ENCODE data around the gene PTPRM. TPM values are rescaled to one million over a fixed set of nuclear protein-coding genes. Genes with fewer than 3 reads are reported as not detected.

PTPRM gene
- total RNA-seq, 2 donors from 2014 or later, result 12.3 to 15.9 TPM

DNA sequence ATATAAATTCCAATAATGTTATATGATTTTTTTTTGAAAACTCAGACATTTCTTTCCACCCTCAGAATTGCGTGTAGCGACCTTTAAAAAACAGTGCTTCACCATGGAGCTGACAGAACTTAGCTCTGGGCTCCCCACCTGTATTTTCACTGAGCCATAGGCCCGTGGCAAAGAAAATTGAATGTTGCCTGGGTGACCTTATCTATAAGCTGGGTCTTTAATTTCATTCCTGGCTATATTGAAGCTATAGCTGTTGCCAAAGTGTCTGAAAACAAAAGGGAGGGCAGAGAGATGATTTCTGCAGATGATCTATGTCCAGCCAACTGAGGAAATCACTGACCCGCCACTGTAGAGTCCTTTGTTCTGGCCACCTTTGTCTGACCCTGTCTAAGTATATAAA, 411.7 kb downstream of the PTPRM start:
- no peak for DNase-seq
- intact Hi-C loops (cut with DNase I, micrococcal nuclease), result no loop called here
- no peak for ATAC-seq

GRCh38 chr18:7979714-7980113, 412.6 kb downstream of the PTPRM start:
- intact Hi-C loops (cut with DNase I, micrococcal nuclease), result no loop called here
- ATAC-seq, result no peak
- no peak for DNase-seq

DNA sequence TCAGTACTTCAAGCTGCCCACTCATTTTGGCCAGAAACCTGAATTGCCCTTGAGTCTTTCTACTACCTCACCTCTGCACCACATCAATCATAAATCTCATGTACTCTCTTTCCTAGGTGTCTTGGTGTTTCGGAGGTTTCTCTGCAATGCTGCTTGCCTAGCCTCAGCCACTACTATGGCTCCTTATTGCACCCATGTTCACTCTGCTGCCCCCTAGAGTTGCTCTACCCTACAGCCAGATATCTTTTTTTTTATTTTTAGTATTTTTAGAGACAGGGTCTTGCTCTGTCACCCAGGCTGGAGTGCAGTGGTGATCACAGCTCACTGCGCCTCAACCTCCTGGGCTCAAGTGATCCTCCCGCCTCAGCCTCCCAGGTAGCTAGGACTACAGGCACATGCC, 413.0 kb downstream of the PTPRM start:
- ATAC-seq (no peak), DNase-seq (no peak)
- intact Hi-C loops (cut with DNase I, micrococcal nuclease), result no loop called here

GRCh38 chr18:7980656-7981055, 413.5 kb downstream of the PTPRM start:
- DNase-seq (no peak), ATAC-seq (no peak)
- intact Hi-C loops (cut with DNase I, micrococcal nuclease), result no loop called here

- intact Hi-C loops (cut with DNase I, micrococcal nuclease), result no loop called here
- ATAC-seq, result no peak
- no peak for DNase-seq
Observed at GRCh38 chr18:7982216-7982615, 415.1 kb downstream of the PTPRM start.

GRCh38 chr18:7987284-7987976, 420.3 kb downstream of the PTPRM start:
- ATAC-seq, result no peak
- intact Hi-C loops (cut with DNase I, micrococcal nuclease), result no loop called here
- DNase-seq, result no peak

DNA sequence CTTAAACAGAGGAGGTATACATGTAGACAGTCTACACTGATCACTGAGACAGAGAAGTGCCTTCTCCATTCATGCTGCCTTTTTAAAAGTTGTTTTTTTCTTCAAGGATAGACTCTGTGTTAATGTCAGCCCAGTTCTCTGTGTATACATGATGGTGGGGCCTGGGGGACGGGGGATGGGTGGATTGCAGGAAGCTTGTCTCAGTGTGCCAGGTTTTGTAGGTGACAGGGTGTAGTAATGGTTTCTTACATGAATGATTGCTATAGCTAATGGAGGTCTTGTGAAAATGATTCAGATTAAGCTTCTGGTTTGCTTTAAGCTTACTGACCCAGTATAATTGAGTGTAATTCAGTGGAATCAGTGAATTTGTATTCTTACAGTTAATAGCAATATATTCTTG, 423.6 kb downstream of the PTPRM start:
- no peak for ATAC-seq
- intact Hi-C loops (cut with DNase I, micrococcal nuclease), result no loop called here
- no peak for DNase-seq

- ATAC-seq, result no peak
- no peak for DNase-seq
- intact Hi-C loops (cut with DNase I, micrococcal nuclease), result no loop called here
Observed at GRCh38 chr18:8001711-8002301, 434.7 kb downstream of the PTPRM start.

DNA sequence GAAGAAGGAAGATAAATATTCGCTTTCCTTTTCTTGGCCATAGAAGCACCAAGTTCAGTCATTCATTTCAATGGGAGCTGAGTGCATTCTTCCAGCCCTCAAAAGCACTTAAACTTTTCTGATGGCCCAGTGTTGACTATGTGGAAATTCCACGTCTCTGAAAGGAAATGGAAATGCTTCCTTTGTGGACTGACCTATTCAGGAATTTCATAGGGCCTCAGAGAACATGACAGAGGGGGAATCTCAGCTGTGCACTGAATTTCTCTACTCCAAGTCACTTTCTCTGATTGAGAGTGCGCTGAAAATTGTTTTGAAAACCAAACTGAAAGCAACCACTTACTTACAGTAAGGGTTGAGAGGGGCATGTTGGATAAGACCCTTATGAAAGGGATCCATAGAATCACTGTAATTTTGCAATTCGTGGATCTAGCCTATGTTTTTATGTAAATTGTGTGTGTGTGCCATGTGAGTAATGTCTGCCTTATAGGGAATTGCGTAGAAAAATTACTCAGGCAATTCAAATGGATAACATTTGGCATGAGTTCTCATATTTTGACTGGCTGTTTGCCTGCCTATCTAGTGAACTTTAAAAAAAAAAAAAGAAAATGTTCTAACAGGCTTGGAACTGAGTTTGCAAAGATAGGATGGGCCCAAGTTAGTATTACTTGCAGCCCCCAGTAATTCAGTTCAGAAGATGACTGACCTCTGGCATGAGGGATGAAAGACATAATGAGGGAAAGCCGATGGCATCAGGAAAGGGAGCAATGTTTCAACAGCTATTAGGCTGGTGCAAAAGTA, 437.0 kb downstream of the PTPRM start:
- ATAC-seq, result no peak

GRCh38 chr18:8004792-8005191, 437.7 kb downstream of the PTPRM start:
- no peak for DNase-seq
- intact Hi-C loops (cut with DNase I, micrococcal nuclease), result no loop called here
- no peak for ATAC-seq

More for the DNA sequence above, 437.0 kb downstream of the PTPRM start:
- intact Hi-C loops (cut with DNase I, micrococcal nuclease), result no loop called here
- DNase-seq, result no peak

GRCh38 chr18:8005870-8006569, 438.9 kb downstream of the PTPRM start:
- intact Hi-C loops (cut with DNase I, micrococcal nuclease), result no loop called here
- no peak for DNase-seq
- ATAC-seq, result no peak

DNA sequence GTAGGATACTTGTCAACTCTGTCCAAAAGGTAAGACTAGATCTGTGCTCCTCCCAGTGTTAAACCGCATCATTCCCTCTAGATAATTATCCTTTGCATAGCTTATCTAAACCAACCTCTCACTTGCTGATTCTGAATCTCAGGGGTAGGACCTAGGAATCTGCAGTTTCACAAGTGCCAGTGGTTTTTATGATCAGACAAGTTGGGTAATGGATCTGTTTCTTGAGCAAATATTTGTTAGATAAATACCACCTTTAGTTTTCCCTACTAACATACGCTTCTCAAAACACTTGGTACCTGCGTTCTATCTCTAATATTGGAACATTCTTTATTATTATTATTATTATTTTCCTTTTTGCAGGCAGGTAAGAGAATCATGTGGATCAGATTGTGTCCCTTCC, 439.9 kb downstream of the PTPRM start:
- DNase-seq, result no peak
- ATAC-seq, result no peak
- intact Hi-C loops (cut with DNase I, micrococcal nuclease), result no loop called here

- intact Hi-C loops (cut with DNase I, micrococcal nuclease), result no loop called here
- DNase-seq, result no peak
- ATAC-seq, result no peak
Observed at GRCh38 chr18:8008033-8008432, 440.9 kb downstream of the PTPRM start.

DNA sequence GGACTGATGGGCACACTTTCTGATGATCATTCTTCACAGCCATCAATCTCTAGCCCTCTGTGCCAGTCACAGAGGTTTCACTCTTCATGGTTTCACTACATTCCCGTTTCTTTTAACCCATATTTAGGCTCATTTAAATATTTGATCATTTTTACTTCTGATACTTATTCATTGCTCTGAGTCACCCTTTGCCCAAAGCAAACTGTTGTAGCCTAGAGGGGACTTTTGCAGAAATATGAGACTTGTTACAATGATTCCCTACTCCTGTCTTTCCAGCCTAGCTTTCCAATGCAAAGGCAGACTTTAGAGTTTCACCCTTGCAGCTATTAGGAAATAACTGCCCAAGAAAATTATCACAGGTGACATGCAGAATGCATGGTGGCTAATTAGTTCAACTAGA, 444.2 kb downstream of the PTPRM start:
- ATAC-seq (no peak), DNase-seq (no peak)
- intact Hi-C loops (cut with DNase I, micrococcal nuclease), result no loop called here

GRCh38 chr18:8011906-8012305, 444.8 kb downstream of the PTPRM start:
- intact Hi-C loops (cut with DNase I, micrococcal nuclease), result no loop called here
- no peak for DNase-seq
- no peak for ATAC-seq

- DNase-seq, result no peak
- intact Hi-C loops (cut with DNase I, micrococcal nuclease), result no loop called here
- ATAC-seq, result no peak
Observed at GRCh38 chr18:8018701-8019331, 451.7 kb downstream of the PTPRM start.

GRCh38 chr18:8019600-8019999, 452.5 kb downstream of the PTPRM start:
- intact Hi-C loops (cut with DNase I, micrococcal nuclease), result no loop called here
- ATAC-seq, result no peak
- no peak for DNase-seq

- intact Hi-C loops (cut with DNase I, micrococcal nuclease), result no loop called here
- no peak for ATAC-seq
- no peak for DNase-seq
Observed at GRCh38 chr18:8020132-8020846, 453.2 kb downstream of the PTPRM start.

DNA sequence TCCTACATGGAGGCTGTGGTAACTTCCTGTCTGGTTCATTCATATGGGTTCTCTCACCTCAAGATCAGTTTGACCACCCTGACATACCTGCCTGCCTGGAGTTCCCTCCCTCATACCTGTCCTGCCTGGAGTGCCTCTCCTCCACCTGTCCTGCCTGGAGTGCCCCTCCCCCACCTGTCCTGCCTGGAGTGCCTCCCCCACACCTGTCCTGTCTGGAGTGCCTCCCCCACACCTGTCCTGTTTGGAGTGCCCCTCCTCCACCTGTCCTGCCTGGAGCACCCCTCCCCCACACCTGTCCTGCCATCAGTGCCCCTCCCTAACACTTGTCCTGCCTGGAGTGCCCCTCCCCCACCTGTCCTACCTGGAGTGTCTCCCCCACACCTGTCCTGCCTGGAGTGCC, 461.9 kb downstream of the PTPRM start:
- DNase-seq (no peak), ATAC-seq (no peak)
- intact Hi-C loops (cut with DNase I, micrococcal nuclease), result no loop called here
